Fibroblast of lung (primary cell): ENCODE measurements around the gene ATL1.

ENCODE experiments used
- CTCF ChIP-seq, 2 donors: IDR thresholded peaks in 1 of 2; conservative IDR thresholded peaks in 1 of 2; 1 replicate in 1 of 2; 2 replicates in 1 of 2; pipeline ENCODE4 v1.5.1; 2011 to 2012; ENCODE audit warnings: low read length in 2 of 2, control low read depth in 1 of 2, inconsistent platforms in 1 of 2, low read depth in 1 of 2, mild to moderate bottlenecking in 1 of 2
- EZH2 ChIP-seq: IDR thresholded peaks from 2 replicates; pipeline ENCODE4 v1.5.1; 2012; ENCODE audit warnings: low read length, control low read depth, mild to moderate bottlenecking; ENCODE audit errors: missing control alignments

GRCh38 chr14:50667996-50668825 is 108.3 kb downstream of the ATL1 start, which contains the start of gene SAV1:
- TF ChIP-seq EZH2 (no peak), CTCF (conservative IDR thresholded peaks at IDR 0.05 in 1 of 2, IDR thresholded peaks at IDR 0.05 in 1 of 2; ENCODE audit: low read depth in 1 of 2, low read length in 2 of 2) (no peak)
